Stimulated activated CD8-positive, alpha-beta memory T cell treated with anti-CD3 and anti-CD28 coated beads, Interleukin-12 subunit alpha, Interleukin-12 subunit beta, amount 100 ng/mL, for 24 hours (primary cell): ENCODE measurements around the gene HS3ST2.
"Not testable (repeated sequence)": the region's sequence is repeated elsewhere in the genome, so short reads cannot be mapped to it uniquely, and the experiment has no call there.

Experiments used
- DNase-seq: peaks from one replicate; pipeline ENCODE4 v3.0.0-alpha.2; 2020; ENCODE audit errors: extremely low read depth

HS3ST2 gene

DNA sequence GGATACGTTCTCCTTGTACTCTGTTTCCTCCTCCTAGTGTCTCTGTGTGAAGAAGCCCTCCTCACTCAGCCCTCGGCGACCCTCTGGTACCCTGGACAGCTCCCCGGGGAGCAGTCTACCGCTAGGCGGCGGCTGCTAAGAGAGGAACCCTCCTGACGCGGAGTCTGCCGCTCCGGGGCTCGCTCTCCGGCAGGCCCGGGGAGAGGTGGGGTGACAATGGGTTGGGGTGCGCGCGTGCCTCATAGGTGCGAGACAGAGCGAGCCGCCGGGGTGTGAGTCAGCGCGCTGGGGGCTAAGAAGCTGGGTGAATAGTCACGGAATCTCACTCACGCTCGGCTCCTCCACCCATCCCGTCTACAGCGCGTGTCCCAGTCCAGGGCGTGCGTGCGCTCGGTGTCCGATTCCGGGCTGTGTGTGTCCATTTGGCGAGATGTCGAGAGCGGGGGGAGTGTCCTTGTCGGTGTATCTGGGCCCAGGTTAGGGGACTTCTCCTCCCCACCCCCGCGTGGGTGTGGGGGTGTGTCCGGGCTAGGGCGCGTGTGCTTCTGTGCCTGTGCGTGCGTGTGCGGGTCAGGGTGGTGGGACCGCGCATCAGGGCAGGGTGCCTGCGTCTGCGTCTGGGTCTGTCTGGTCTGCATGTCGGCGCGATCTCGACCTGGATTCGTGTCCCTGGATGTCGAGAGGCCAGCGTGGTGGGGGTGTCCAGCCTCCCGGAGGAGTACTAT is 577 bp upstream of the HS3ST2 start:
- DNase-seq = peak; percentile 3

DNA sequence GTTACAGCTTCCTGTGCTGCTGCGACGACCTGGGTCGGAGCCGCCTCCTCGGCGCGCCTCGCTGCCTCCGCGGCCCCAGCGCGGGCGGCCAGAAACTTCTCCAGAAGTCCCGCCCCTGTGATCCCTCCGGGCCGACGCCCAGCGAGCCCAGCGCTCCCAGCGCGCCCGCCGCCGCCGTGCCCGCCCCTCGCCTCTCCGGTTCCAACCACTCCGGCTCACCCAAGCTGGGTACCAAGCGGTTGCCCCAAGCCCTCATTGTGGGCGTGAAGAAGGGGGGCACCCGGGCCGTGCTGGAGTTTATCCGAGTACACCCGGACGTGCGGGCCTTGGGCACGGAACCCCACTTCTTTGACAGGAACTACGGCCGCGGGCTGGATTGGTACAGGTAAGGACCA is 746 bp downstream of the HS3ST2 start:
- no peak for DNase-seq

DNA sequence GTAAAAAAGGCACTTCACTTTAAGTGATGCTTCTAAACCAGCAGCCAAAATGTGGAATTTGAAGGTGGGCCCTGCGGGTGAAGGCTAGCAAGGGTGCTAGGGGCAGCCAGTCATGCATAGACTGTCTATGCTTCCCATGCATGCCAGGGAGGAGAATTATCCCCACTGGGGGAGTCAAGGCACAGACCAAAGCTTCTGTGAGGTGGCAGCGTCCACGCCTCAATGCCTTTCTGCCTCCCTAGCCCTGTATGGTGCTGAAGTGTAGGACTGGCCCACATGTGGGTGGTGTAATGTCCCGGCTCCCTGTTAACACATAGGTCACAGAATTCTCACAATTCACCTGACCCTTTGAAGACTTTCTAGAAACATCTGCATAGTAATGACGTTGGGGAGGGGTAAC is 1.9 kb downstream of the HS3ST2 start:
- no peak for DNase-seq

DNA sequence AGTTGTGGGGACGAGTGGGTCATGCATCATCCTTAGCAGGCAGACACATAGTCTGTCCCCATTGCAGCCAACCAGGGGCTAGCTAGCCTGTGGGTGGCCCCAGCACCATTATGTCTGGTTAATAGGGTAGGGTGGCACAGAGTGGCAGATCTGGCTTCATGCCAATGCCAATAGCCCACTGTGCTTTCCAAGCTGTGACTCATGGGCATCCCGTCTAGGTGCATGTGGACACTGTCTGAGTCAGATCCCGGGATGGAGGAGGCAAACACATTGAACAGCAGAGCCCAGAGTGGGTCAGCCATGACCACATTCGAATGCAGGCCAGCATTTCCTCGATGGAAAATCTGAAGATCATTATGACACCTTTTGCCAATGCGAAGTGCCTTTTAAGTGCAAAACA is 2.5 kb downstream of the HS3ST2 start:
- DNase-seq = no peak

DNA sequence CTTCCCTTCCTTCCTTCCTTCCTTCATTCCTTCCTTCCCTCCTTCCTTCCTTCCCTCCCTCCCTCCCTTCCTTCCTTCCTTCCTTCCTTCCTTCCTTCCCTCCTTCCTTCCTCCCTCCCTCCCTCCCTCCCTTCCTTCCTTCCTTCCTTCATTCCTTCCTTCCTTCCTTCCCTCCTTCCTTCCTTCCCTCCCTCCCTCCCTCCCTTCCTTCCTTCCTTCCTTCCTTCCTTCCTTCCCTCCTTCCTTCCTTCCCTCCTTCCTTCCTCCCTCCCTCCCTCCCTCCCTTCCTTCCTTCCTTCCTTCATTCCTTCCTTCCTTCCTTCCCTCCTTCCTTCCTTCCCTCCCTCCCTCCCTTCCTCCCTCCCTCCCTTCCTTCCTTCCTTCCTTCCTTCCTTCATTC is 4.8 kb downstream of the HS3ST2 start:
- not testable (repeated sequence) for DNase-seq

DNA sequence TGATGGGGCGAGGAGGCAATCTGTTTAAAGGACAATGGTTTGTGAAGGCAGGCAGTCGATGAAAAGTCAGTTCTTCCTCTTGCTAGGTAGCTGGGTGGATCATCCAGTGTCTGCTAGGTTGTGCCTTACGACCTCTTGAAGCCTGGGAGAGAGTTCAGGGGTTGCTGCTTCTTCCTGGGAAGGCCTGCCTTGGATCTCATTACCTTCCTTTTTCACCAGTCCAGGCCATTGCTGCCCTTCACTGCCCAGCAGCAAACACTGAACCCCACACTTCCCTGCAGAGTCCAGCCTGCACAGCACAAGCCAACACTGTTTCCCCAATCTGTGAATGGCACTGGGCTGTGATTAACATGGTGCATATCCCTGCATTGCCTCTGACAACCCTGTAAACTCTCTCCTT is 24.7 kb downstream of the HS3ST2 start:
- no peak for DNase-seq

DNA sequence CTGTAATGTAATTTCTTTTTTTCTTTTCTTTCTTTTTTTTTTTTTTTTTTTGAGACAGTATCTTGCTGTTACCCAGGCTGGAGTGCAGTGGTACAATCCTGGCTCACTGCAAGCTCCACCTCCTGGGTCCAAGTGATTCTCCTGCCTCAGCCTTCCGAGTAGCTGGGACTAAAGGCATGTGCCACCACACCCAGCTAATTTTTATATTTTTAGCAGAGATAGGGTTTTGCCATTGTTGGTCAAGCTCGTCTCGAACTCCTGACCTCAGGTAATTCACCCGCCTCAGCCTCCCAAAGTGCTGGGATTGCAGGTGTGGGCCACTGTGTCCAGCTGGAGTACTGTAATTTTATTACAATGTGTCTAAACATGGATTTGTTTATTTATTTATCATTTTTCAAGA is 28.1 kb downstream of the HS3ST2 start:
- not testable (repeated sequence) for DNase-seq

DNA sequence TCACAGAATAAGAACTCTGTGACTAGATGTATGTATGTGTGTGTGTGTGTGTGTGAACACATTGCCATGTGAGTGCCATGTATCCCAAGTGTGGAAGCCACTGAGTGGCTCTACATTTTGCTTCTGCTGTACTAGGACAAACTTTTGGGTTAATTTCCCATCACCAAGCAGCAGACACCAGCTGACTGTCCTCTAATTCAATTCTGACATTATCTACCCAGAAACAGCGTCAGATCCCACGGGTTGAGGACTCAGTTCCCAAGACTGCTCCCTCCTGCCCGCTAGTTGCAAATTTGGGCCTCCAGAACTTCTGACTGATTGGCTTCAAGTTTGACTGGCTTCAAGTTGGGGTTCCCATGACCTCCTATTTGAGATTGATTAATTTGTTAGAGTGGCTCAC is 29.2 kb downstream of the HS3ST2 start:
- no peak for DNase-seq

DNA sequence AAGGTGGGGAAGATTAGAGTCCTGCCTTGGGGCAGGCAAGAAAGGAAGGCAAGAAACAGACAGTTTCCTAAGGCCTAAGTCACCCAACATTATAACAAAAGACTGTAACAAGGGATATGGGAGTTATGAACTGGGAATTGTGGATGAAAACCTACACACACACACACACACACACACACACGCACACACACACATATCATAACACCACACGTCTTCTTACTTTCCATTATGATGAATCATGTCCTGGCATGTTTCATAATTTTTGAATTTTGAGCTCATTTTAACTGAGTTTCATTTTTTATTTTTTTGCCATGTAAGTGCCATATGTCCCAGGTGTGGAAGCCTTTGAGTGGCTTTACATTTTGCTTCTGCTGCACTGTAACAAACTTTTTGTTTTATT is 29.9 kb downstream of the HS3ST2 start:
- DNase-seq = no peak

DNA sequence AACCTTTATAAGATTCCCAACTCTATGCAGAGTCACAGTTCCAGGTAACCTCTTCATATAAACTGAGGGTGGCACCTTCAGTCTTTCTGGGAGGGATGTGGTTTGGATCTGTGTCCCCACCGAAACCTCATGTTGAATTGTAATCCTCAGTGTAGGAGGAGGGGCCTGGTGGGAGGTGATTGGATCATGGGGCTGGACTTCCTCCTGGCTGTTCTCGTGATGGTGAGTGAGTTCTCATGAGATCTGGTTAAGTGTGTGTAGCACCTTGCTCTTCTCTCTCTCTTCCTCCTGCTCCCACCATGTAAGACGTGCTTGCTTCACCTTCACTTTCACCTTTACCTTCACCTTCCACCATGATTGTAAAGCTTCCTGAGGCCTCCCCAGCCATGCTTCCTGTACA is 30.5 kb downstream of the HS3ST2 start:
- DNase-seq = no peak

DNA sequence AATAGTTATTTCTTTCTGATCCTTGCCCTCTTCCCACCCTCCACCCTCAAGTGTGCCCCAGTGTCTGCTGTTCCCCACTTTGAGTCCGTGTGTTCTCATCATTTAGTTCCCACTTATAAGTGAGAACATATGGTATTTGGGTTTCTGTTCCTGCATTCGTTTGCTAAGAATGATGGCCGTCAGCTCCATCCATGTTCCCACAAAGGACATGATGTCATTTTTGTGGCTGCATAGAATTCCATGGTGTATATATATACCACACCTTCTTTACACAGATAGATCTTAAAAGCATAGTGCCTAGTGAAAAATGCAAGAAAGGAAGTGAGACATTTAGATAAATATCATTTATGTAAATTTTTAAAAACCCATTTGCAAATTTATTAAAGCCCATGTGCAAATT is 33.1 kb downstream of the HS3ST2 start:
- no peak for DNase-seq

DNA sequence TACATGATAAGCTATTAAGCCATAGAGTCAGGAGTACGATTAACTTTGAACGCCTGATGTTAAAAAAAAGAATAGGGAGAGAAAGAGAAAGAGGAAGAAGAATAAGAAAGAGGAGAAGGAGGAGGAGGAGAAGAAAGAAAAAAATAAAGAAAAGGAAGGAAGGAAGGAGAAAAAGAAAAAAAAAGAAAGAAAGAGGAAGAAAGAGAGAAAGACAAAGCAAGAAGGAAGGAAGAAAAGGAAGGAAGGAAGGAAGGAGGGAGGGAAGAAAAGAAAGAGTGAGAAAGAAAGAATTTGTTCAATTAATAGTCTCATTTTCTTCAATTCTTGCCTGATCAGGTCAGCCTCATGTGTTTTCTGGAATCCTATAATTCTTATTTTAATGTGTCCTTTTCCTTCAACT is 33.7 kb downstream of the HS3ST2 start:
- no peak for DNase-seq

DNA sequence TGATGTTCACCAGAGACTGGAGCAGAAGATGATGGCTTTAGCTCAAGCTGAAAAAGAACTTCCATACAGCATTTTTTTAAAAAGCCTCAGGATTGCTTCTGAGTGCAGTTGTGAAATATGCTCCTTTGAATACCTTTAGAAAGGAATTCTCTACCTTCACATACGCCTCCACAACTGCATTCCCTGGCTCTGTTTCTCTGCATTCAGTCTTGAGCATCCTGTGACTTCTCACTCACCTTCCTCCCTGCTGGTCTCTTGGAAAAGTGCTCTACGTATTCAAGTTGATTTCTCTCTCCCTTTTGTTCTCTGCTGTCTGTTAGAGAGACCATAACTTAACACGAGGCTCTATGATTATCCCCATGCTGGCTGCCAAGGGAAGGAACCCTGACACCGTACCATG is 34.5 kb downstream of the HS3ST2 start:
- DNase-seq = no peak

DNA sequence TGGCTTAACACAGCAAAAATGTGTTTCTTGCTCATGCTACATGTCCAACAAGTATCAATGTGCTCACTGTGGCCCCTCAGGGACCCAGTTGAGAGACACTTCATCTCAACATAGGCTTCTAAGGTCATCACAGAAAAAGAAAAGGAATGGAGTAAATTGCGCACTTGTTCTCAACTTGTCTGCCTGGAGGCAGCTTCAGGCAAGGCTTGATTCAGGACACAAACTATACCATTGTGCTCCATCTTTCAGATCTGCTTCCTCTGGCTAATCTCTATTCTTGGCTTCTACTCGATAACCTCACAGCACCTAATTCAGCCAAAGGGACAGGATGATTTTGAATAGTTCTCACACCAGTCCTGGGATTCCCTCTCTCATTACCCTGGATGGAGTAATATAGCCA is 35.6 kb downstream of the HS3ST2 start:
- DNase-seq = no peak

DNA sequence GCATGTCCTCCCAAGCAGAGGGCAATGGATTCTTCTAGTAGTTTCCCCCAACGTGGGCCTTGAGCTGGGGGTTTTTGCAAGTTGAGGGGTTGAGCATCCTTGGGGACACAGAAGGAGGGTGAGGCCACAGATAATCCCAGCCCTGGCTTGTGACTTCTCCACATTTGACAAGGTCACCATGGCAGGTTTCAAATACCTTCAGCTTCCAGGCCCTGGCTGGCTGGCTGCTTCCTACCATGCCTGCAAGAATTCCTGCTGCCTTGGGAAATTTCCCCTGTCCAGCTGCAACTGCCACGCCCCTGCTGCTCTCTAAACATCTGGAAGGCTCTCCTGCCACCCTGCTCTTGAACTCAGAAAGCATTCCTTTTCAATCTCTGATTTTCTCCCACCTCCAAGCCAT is 41.3 kb downstream of the HS3ST2 start:
- DNase-seq = no peak

DNA sequence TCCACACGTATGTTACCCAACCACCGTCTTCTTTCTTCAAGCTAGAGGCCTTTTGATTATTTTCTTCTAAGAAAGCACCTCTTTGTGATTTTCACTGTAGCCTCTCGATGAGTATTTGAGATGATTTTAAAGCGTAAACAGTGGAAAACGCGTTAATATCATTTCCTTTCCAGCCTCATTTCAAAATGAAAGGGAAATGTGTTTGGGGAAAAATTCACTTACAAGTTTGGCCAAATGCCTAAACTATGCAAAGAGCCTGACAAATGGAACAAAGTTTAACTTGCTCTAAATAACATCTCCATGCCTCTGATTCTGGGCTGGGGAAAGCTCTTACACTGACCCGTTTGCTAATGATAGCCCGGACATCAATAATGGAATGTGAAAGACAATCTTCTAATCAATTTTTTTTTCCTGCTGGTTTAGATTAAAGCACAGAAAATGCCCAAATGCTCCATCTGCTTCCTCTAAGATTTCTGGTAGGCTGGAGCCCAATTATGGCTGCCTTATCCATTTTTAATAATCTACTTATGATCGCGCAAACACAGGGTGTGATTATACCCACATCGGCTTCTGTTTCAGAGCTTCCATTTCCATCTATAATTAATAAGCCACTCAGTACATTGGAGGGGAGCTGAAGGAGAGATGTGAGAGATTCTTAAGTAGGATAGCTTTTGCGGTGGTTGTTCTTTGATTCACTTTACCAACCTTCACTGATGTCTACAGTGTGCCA is 43.5 kb downstream of the HS3ST2 start:
- DNase-seq = no peak

DNA sequence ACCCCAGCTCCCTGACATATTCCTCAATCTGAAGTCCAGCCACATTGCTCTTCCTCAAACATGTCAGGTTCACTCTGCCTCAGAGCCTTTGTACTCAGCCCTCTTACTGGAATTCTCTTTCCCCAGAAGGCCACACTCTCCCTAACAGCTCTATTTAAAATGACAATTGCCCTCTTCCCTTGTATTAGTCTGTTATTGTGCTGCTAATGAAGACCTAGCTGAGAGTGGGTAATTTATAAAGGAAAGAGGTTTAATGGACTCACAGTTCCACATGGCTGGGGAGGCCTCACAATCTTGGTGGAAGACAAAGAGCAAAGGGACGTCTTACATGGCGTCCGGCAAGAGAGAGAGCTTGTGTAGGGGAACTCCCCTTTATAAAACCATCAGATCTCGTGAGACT is 46.0 kb downstream of the HS3ST2 start:
- no peak for DNase-seq

DNA sequence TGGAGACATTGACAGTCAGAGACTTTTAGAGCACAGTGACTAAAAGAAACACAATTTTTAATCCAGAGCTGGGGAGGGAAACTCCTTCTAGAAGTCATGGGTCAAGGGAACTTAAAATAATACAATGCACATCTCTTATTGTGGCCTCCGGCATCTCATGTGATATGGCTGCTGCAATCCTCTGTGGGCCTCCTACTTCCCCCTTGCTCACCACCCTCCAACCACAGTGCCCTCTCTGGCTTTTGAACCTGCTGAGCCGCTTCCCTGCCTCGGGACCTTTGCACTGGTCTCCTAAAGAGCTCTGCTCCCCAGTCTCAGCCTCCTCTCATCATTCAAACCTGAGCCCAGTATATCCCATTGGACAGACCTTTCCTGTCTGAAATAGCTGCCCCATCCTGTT is 47.6 kb downstream of the HS3ST2 start:
- no peak for DNase-seq

DNA sequence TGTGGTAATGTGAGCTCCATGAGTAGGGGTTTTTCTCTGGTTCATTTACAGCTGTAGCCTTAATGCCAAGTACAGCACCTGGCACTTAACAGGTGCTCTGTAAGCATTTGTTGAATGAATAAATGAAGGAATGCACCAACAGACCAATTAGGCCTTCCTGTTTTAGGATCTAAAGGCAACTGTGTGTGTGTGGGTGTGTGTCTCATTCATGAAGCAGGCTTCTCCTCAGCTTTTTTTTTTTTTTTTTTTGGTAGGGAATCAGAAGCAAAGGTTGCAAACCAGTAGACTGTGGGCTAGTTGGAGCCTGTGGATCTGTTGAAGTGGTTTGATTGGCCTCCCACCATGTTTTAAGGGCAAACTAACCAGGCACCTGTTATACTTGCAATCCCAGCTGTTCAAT is 48.1 kb downstream of the HS3ST2 start:
- no peak for DNase-seq

DNA sequence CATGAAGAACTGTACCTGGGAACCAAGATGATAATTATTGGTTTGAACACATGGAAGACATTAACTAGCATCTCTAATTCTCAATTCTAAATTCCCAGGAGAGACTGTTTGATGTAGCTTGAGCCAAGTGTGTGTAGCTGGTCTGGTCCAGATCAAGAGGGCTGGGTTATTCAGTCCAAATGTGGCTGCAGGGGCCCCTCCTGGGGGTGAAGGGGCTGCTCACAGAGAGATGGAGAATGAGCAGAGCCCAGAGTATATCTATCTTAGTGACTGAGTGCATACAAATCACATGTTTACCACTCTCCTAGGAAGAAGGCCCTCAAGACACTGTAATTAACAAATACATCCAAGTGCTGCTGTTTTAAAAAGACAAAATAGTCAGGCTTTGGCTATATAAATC is 50.4 kb downstream of the HS3ST2 start:
- no peak for DNase-seq

DNA sequence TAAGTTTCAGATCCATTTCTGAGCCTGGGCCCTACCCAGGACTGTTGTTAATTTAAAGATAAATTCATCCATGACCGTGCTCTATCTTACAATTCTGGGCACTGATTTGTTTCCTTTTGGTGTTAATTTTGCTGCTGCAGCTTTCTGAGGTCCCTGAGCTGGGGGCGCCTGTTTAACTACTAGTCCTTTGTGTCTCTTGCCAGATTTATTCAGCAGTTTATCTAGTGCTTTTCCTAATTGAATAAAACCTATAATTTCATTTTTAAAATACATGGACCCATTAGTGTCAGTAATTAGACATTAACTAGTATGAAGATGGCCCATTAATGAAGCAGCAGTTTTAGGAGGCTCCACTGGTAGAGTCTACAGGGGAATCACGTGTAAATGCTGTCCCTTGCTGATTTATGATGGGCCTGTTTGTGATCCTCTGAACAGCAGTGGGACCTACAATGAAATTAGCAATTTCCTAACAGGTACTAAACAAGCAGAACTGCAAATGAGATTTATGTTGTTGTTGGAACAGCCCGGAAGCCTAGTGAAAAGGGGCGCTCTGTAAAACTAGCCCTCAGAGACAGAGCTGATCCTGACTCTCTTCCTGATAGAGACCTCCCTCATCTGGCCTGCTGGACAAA is 54.7 kb downstream of the HS3ST2 start:
- DNase-seq = no peak

DNA sequence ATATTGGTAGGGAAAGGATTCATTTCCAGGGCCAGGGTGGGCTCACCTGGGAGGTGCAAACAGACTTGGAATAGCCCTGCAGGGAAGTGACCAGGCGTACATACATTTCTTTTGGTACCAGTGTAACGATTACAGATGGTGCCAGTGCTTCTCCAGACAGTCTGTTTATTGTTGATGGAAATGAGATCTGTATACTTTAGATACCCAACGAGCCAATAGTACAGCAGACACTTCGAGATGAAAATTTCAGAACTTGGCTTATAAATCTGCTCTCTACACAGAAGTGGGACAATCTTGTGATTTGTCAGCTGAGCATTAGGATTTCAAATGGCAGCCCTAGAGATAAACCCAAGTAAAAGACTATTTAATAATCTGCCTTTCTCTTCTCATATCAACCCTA is 57.9 kb downstream of the HS3ST2 start:
- no peak for DNase-seq

DNA sequence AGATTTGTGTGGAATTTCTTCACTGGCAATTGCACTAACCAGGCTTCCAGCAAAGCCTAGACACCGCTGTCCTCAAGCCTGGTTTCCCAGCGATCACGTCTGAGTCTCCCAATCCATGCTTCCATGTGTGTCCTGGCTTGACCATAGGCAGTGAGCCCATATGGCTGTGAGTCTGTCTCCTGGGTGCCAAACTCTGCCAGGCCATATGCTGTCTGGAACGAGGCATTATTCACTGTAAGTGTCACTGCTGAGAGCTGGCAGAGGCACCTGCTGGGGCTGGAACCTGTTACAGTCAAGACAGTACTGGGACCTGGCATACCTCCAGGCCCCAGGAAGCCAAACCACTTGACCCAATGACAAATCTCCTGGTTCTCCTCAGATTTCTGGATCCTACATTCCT is 60.4 kb downstream of the HS3ST2 start:
- no peak for DNase-seq
